K562 (cell line): ENCODE results near the gene ANO4. TPM values are rescaled to one million over a fixed set of nuclear protein-coding genes. Genes with fewer than 3 reads are reported as not detected.

Experiments used
- CCAR2 ChIP-seq: fragments of 200-400 bp; formaldehyde crosslinking; IDR thresholded peaks from 2 replicates; pipeline ENCODE4 v1.6.1; 2017; ENCODE audit warnings: mild to moderate bottlenecking, low read depth, low read length
- CHCHD3 ChIP-seq: fragments of 250-450 bp; sonication (Bioruptor Pico); IDR thresholded peaks from 2 replicates; pipeline ENCODE4 v2.1.2; 2022; ENCODE audit warnings: mild to moderate bottlenecking
- E2F1 ChIP-seq: sonication (generic); formaldehyde crosslinking; IDR thresholded peaks from 2 replicates; pipeline ENCODE4 v1.8.1; 2023; ENCODE audit warnings: mild to moderate bottlenecking, missing genetic modification reagents, moderate library complexity
- NCOA1 ChIP-seq: fragments of 450-650 bp; IDR thresholded peaks from 2 replicates; pipeline ENCODE4 v1.6.1; 2016; ENCODE audit warnings: low read depth
- NR2F6 ChIP-seq: fragments of 450-650 bp; formaldehyde crosslinking; IDR thresholded peaks from 2 replicates; pipeline ENCODE4 v1.4.0; 2020; ENCODE audit warnings: mild to moderate bottlenecking
- PKNOX1 ChIP-seq: fragments of 450-650 bp; IDR thresholded peaks from 2 replicates; pipeline ENCODE4 v1.6.1; 2016
- PML ChIP-seq: IDR thresholded peaks from 2 replicates; pipeline ENCODE4 v1.6.1; 2012; ENCODE audit warnings: low read length, inconsistent platforms
- POLR2AphosphoS2 ChIP-seq: IDR thresholded peaks from 2 replicates; pipeline ENCODE4 v1.6.1; 2012; ENCODE audit warnings: low read length, improper control_type of control experiment
- RBM14 ChIP-seq: fragments of 200-400 bp; formaldehyde crosslinking; IDR thresholded peaks from 2 replicates; pipeline ENCODE4 v1.6.1; 2018; ENCODE audit warnings: low read depth, mild to moderate bottlenecking, low read length, moderate library complexity, borderline replicate concordance; ENCODE audit not compliant: insufficient read depth
- SAP30 ChIP-seq: fragments of 200-600 bp; sonication (generic); IDR thresholded peaks from 2 replicates; pipeline ENCODE4 v1.6.1; 2012; ENCODE audit warnings: borderline replicate concordance, low read depth, mild to moderate bottlenecking, moderate library complexity, low read length, control low read depth, inconsistent platforms; ENCODE audit not compliant: insufficient read depth, poor library complexity, severe bottlenecking
- TAF7 ChIP-seq: fragments of 450-650 bp; IDR thresholded peaks from 2 replicates; pipeline ENCODE4 v1.6.1; 2016; ENCODE audit warnings: missing genetic modification characterization, missing compliant biosample characterization
- XRCC4 ChIP-seq: IDR thresholded peaks from one replicate; pipeline ENCODE4 v1.6.1; 2011; ENCODE audit not compliant: insufficient read depth, insufficient read length; ENCODE audit errors: extremely low read depth
- ZBTB34 ChIP-seq: fragments of 250-450 bp; sonication (Bioruptor Pico); IDR thresholded peaks from 2 replicates; pipeline ENCODE4 v1.8.0; 2021; ENCODE audit warnings: mild to moderate bottlenecking, moderate library complexity
- ZNF212 ChIP-seq: fragments of 450-650 bp; formaldehyde crosslinking; IDR thresholded peaks from 2 replicates; pipeline ENCODE4 v1.4.0; 2020; ENCODE audit warnings: mild to moderate bottlenecking
- ZNF444 ChIP-seq: fragments of 250-450 bp; sonication (Bioruptor Pico); IDR thresholded peaks from 2 replicates; pipeline ENCODE4 v1.4.0; 2020; ENCODE audit warnings: mild to moderate bottlenecking, moderate library complexity
- ZNF609 ChIP-seq: sonication (generic); formaldehyde crosslinking; IDR thresholded peaks from 2 replicates; pipeline ENCODE4 v1.8.1; 2023; ENCODE audit warnings: missing genetic modification reagents, mild to moderate bottlenecking, borderline replicate concordance
- ZNF655 ChIP-seq: fragments of 250-450 bp; sonication (Bioruptor Pico); IDR thresholded peaks from 2 replicates; pipeline ENCODE4 v1.5.0; 2021
- polyA plus RNA-seq, 8 experiments: library from polyadenylated mRNA; depleted of rRNA in 4 of 8; stranded (reverse) in 5 of 8; unstranded in 3 of 8; fragments of >200 nt; fragmentation: Nextera tagmentation in 2 of 8; fragmentation: Illumina TruSeq in 1 of 8; extraction: Ambion mirVana in 2 of 8; extraction: Trizol in 1 of 8; gene quantifications; 2 replicates each; pipeline versions ENCODE4 v1.2.1 to v1.2.3, GENCODE V29; 2011 to 2014; ENCODE audit warnings: inconsistent platforms in 1 of 8, missing spikeins in 1 of 8
- total RNA-seq, 7 experiments: library from RNA; depleted of rRNA in 6 of 7; stranded (reverse); fragments of >200 nt in 6 of 7; fragmentation: Illumina TruSeq in 2 of 7; extraction: Trizol in 2 of 7; gene quantifications; 2 replicates each; pipeline versions ENCODE4 v1.2.1 to v1.2.3, GENCODE V29; 2011 to 2021; ENCODE audit warnings: low replicate concordance in 1 of 7

The ANO4 gene
- total and polyA plus RNA-seq, 9 of the 15 experiments (the other 6 are each of a cell fraction or from before 2014, with no cell fraction given) = not detected

- no peak for TF ChIP-seq ZNF655
- TF ChIP-seq SAP30 = no peak
- no peak for TF ChIP-seq POLR2AphosphoS2
- TF ChIP-seq ZNF444 = no peak
- TF ChIP-seq RBM14 = no peak
- no peak for TF ChIP-seq ZBTB34 (CRISPR knock-in tag)
- no peak for TF ChIP-seq ZNF212 (CRISPR knock-in tag)
- TF ChIP-seq NCOA1 = no peak
- no peak for TF ChIP-seq CHCHD3 (CRISPR knock-in tag)
- TF ChIP-seq TAF7 (tag) = no peak
- TF ChIP-seq E2F1 (CRISPR knock-in tag) = no peak
- peak; percentile 87 for TF ChIP-seq PKNOX1
- no peak for TF ChIP-seq NR2F6 (CRISPR knock-in tag)
- TF ChIP-seq PML = no peak
- no peak for TF ChIP-seq CCAR2
- TF ChIP-seq ZNF609 = no peak
- no peak for TF ChIP-seq XRCC4
These were observed 193.3 kb downstream of the ANO4 start (continued) for GRCh38 chr12:100987552-100988521.
